Measurements from ENCODE around the gene CABLES1. TPM values are rescaled to one million over a fixed set of nuclear protein-coding genes. Genes with fewer than 3 reads are reported as not detected.

CABLES1 gene
- total RNA-seq, 1 donor from 2014 or later, result 39.3 TPM

- H3K27ac ChIP-seq, result no peak overlapping the region
- TF ChIP-seq POLR2AphosphoS5 (IDR thresholded peaks at IDR 0.05; ENCODE audit: insufficient read depth in 1 of 2, low read depth in 1 of 2) (no peak), CTCF (IDR thresholded peaks at IDR 0.05) (no peak), POLR2A (IDR thresholded peaks at IDR 0.05) (no peak)
- no peaks in the 10 kb centered on the region for H3K27me3 ChIP-seq
- intact Hi-C loops (cut with DNase I), result no loop called here
- H3K4me3 ChIP-seq, result no peak overlapping the region
- peaks cover 5% of the 10 kb centered on the region for H3K4me1 ChIP-seq
- H3K9me3 ChIP-seq, result no peaks in the 10 kb centered on the region
- no peaks in the 10 kb centered on the region for H3K36me3 ChIP-seq
- no peak for DNase-seq (ENCODE audit: extremely low spot score in 2 of 2)
Observed at GRCh38 chr18:23162473-23162872, 27.2 kb downstream of the CABLES1 start.

- TF ChIP-seq POLR2AphosphoS5 (IDR thresholded peaks at IDR 0.05; ENCODE audit: insufficient read depth in 1 of 2, low read depth in 1 of 2), result no peak
- TF ChIP-seq CTCF (IDR thresholded peaks at IDR 0.05), result no peak
- no peak for TF ChIP-seq POLR2A (IDR thresholded peaks at IDR 0.05)
Observed at GRCh38 chr18:23163786-23164533, 28.7 kb downstream of the CABLES1 start.

GRCh38 chr18:23165271-23166068, 30.2 kb downstream of the CABLES1 start:
- intact Hi-C loops (cut with DNase I), result no loop called here
- H3K9me3 ChIP-seq, result no peaks in the 10 kb centered on the region
- peaks cover 10% of the 10 kb centered on the region for H3K4me1 ChIP-seq
- no peak for DNase-seq (ENCODE audit: extremely low spot score in 2 of 2)
- H3K4me3 ChIP-seq, result no peak overlapping the region
- TF ChIP-seq CTCF (IDR thresholded peaks at IDR 0.05) (no peak), POLR2A (IDR thresholded peaks at IDR 0.05) (no peak), POLR2AphosphoS5 (IDR thresholded peaks at IDR 0.05; ENCODE audit: insufficient read depth in 1 of 2, low read depth in 1 of 2) (no peak)
- H3K27me3 ChIP-seq, result no peaks in the 10 kb centered on the region
- H3K36me3 ChIP-seq, result no peaks in the 10 kb centered on the region
- no peak overlapping the region for H3K27ac ChIP-seq

More at GRCh38 chr18:23163786-23164533, 28.7 kb downstream of the CABLES1 start:
- H3K9me3 ChIP-seq, result no peaks in the 10 kb centered on the region
- H3K36me3 ChIP-seq, result no peaks in the 10 kb centered on the region
- H3K4me1 ChIP-seq, result peaks cover 10% of the 10 kb centered on the region
- no peak overlapping the region for H3K27ac ChIP-seq
- DNase-seq (ENCODE audit: extremely low spot score in 2 of 2), result no peak
- no peak overlapping the region for H3K4me3 ChIP-seq
- no peaks in the 10 kb centered on the region for H3K27me3 ChIP-seq
- intact Hi-C loops (cut with DNase I), result no loop called here

- DNase-seq (ENCODE audit: extremely low spot score in 2 of 2), result no peak
- Histone ChIP-seq H3K27me3 (no peaks in the 10 kb centered on the region), H3K4me1 (peaks cover 10% of the 10 kb centered on the region), H3K36me3 (no peaks in the 10 kb centered on the region), H3K4me3 (no peak overlapping the region), H3K9me3 (no peaks in the 10 kb centered on the region), H3K27ac (no peak overlapping the region)
- intact Hi-C loops (cut with DNase I), result no loop called here
- TF ChIP-seq CTCF (IDR thresholded peaks at IDR 0.05), result no peak
- no peak for TF ChIP-seq POLR2AphosphoS5 (IDR thresholded peaks at IDR 0.05; ENCODE audit: insufficient read depth in 1 of 2, low read depth in 1 of 2)
- TF ChIP-seq POLR2A (IDR thresholded peaks at IDR 0.05), result no peak
Observed at GRCh38 chr18:23166891-23167541, 31.7 kb downstream of the CABLES1 start.

All from vagina (tissue), 2 donors.